Activated B cell treated with CpG ODN at 0.5 μM for 24 hours (primary cell): Measurements from ENCODE around the gene TMEM91. TPM values are rescaled to one million over a fixed set of nuclear protein-coding genes. Genes with fewer than 3 reads are reported as not detected.

ENCODE experiments used
- ATAC-seq: fragments of 200-7000 bp; cut with Tn5 transposase; one replicate; pipeline ENCODE4 v1.10.0; 2021; ENCODE audit warnings: low read depth, mild to moderate bottlenecking, moderate library complexity
- CTCF ChIA-PET: fragments of 350-600 bp; sonication (Branson Sonifier 250); formaldehyde crosslinking; loops from one replicate; lab custom pipeline; 2021; ENCODE audit warnings: antibody characterized with exemption; lab: Charles Lee
- POLR2A ChIA-PET: fragments of 350-600 bp; sonication (Branson Sonifier 250); formaldehyde crosslinking; loops from one replicate; lab custom pipeline; 2021; ENCODE audit warnings: antibody characterized with exemption; lab: Charles Lee
- DNase-seq: peaks from one replicate; pipeline ENCODE4 v3.0.0; 2022
- H3K27ac Mint-ChIP-seq: one replicate; pipeline ENCODE4 v1.8.0; 2020; ENCODE audit warnings: mixed read lengths
- H3K27me3 Mint-ChIP-seq: one replicate; pipeline ENCODE4 v1.8.0; 2021; ENCODE audit warnings: mixed read lengths
- H3K36me3 Mint-ChIP-seq: one replicate; pipeline ENCODE4 v1.8.0; 2021; ENCODE audit warnings: low read depth, mixed read lengths
- H3K4me1 Mint-ChIP-seq: one replicate; pipeline ENCODE4 v1.8.0; 2021; ENCODE audit warnings: mixed read lengths
- H3K4me3 Mint-ChIP-seq: one replicate; pipeline ENCODE4 v1.8.0; 2020; ENCODE audit warnings: mild to moderate bottlenecking, mixed read lengths
- H3K9me3 Mint-ChIP-seq: one replicate; pipeline ENCODE4 v1.8.0; 2020; ENCODE audit warnings: mixed read lengths
- intact Hi-C: fragments of 100-400 bp; cut with micrococcal nuclease; formaldehyde crosslinking; loops from one replicate; pipeline ENCODE4 v1.15.1; 2024
- total RNA-seq: library from RNA; stranded (reverse); gene quantifications from 2 replicates; pipeline ENCODE4 v1.2.3, GENCODE V29; 2022
- TF ChIP-seq, protein P1 (sequence below): fragments of 200-600 bp; IDR thresholded peaks from one replicate; pipeline ENCODE4 v1.8.0; 2022; ENCODE audit warnings: antibody characterized with exemption, mild to moderate bottlenecking

TMEM91 gene
- total RNA-seq, 1 donor from 2014 or later = 4.6 TPM

DNA sequence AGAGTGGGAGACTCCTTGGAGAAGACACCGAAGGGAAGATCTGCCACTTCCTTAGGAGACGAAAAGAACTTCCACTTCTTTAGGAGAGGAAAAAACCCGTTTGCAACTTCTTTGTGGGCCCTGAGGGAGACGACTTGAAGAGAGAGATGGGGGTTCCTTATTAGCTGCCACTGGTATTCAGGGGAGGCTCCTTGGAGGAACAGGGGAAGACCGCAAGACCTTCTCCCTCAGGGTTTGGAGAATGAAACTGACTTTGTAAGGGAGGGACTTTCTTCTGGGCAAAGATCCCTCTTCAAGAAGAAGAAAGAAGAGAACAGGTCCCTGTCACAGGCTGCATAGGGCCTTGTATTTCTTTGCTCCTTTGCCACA, 21.7 kb downstream of the TMEM91 start:
- H3K27me3 Mint-ChIP-seq = no peaks in the 10 kb centered on the region
- DNase-seq = no peak
- H3K36me3 Mint-ChIP-seq = peaks cover 24% of the 10 kb centered on the region
- ChIA-PET CTCF (no interaction called here), POLR2A (interaction anchor here (1.0 to 1.3 kb wide), 3 partner anchors 34 to 148 kb away, joined by 3 to 5 read pairs (median 3); partner anchors contain the start of gene B9D2)
- TF ChIP-seq, protein P1, sequence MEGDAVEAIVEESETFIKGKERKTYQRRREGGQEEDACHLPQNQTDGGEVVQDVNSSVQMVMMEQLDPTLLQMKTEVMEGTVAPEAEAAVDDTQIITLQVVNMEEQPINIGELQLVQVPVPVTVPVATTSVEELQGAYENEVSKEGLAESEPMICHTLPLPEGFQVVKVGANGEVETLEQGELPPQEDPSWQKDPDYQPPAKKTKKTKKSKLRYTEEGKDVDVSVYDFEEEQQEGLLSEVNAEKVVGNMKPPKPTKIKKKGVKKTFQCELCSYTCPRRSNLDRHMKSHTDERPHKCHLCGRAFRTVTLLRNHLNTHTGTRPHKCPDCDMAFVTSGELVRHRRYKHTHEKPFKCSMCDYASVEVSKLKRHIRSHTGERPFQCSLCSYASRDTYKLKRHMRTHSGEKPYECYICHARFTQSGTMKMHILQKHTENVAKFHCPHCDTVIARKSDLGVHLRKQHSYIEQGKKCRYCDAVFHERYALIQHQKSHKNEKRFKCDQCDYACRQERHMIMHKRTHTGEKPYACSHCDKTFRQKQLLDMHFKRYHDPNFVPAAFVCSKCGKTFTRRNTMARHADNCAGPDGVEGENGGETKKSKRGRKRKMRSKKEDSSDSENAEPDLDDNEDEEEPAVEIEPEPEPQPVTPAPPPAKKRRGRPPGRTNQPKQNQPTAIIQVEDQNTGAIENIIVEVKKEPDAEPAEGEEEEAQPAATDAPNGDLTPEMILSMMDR = no peak
- intact Hi-C loops = no loop called here
- peak overlapping the region; percentile 98 for H3K4me3 Mint-ChIP-seq
- peak overlapping the region; percentile 99 for H3K27ac Mint-ChIP-seq
- peaks cover 47% of the 10 kb centered on the region for H3K4me1 Mint-ChIP-seq
- no peaks in the 10 kb centered on the region for H3K9me3 Mint-ChIP-seq
- ATAC-seq = no peak

DNA sequence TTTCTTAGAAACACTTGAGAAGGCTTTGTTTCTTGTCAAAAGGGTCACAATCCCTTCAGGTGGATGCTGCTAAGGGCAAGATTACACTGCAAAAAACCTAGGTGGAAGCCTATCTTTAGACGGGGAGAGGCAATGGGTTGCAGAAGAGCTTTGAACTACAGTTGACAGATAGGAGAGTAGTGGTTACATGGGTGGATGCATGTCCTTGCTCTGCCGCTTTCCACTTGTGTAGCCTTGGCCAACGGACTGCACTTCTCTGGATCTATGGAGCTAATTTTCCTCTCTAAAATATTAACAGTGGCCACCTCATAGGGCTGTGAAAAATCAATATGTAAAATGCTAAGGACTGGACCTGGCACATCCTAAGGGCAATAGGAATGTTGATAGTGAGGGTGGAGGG, 22.3 kb downstream of the TMEM91 start:
- POLR2A ChIA-PET = interaction anchor here (0.6 to 1.3 kb wide), 4 partner anchors 35 to 581 kb away, joined by 3 to 5 read pairs (median 3); partner anchors contain the start of gene B9D2
- CTCF ChIA-PET = no interaction called here
- intact Hi-C loops = no loop called here
- H3K27ac Mint-ChIP-seq = no peak overlapping the region
- DNase-seq (no peak), ATAC-seq (no peak)
- TF ChIP-seq, protein P1 = no peak
- H3K36me3 Mint-ChIP-seq = peaks cover 25% of the 10 kb centered on the region
- H3K9me3 Mint-ChIP-seq = no peaks in the 10 kb centered on the region
- H3K4me3 Mint-ChIP-seq = peak overlapping the region; percentile 98
- H3K27me3 Mint-ChIP-seq = no peaks in the 10 kb centered on the region
- H3K4me1 Mint-ChIP-seq = peaks cover 47% of the 10 kb centered on the region

DNA sequence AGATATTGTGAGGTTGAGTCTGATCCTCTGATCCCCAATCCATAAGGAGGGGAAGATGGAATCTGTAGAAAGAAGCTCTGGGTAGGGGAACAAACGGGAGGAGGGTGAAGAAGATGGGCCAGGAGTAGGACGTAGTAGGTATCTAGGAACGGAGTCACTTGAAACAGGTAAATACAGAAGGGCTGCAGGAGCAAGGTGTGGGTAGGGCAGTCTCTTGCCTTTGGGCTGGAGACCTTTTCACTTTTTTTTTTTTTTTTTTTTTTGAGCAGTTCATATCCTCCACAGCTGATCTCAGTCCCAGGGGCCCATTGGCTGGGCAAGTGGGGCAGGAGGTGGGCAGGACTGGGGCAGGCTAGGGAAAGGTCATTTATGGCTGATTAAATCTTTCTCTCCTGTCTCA, 22.8 kb downstream of the TMEM91 start:
- ChIA-PET POLR2A (interaction anchor here (0.6 to 1.3 kb wide), 6 partner anchors 8 to 580 kb away, joined by 3 to 5 read pairs (median 3); partner anchors contain the start of gene B9D2), CTCF (no interaction called here)
- peak overlapping the region; percentile 98 for H3K4me3 Mint-ChIP-seq
- peak overlapping the region; percentile 57 for H3K27ac Mint-ChIP-seq
- ATAC-seq (no peak), DNase-seq (no peak)
- no peaks in the 10 kb centered on the region for H3K9me3 Mint-ChIP-seq
- peaks cover 45% of the 10 kb centered on the region for H3K4me1 Mint-ChIP-seq
- peaks cover 23% of the 10 kb centered on the region for H3K36me3 Mint-ChIP-seq
- intact Hi-C loops = no loop called here
- no peaks in the 10 kb centered on the region for H3K27me3 Mint-ChIP-seq
- TF ChIP-seq, protein P1 = no peak

DNA sequence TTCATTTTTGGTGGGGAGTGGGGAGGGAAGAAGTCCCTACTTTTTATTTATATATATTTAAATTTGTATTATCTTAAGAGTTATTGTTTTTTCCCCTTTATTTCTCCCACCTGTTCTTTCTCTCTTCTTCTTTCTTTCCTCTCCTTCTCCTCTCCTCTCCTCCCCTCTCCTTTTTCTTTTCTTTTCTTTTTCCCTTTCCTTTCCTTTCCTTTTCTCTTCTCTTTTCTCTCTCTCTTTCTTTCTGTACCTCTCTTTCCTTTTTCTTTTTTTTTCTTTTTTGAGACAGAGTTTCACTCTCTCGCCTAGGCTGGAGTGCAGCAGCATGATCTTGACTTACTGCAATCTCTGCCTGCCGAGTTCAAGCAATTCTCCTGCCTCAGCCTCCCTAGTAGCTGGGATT, 23.2 kb downstream of the TMEM91 start:
- Mint-ChIP-seq H3K27ac (no peak overlapping the region), H3K9me3 (no peaks in the 10 kb centered on the region), H3K36me3 (peaks cover 23% of the 10 kb centered on the region), H3K4me1 (peaks cover 45% of the 10 kb centered on the region), H3K4me3 (peak overlapping the region; percentile 19), H3K27me3 (no peaks in the 10 kb centered on the region)
- intact Hi-C loops = no loop called here
- DNase-seq (no peak), ATAC-seq (no peak)
- ChIA-PET POLR2A (interaction anchor here (0.6 kb wide), 2 partner anchors 8 to 167 kb away, joined by 3 read pairs; no protein-coding TSS in a partner anchor), CTCF (no interaction called here)
- TF ChIP-seq, protein P1 = no peak

DNA sequence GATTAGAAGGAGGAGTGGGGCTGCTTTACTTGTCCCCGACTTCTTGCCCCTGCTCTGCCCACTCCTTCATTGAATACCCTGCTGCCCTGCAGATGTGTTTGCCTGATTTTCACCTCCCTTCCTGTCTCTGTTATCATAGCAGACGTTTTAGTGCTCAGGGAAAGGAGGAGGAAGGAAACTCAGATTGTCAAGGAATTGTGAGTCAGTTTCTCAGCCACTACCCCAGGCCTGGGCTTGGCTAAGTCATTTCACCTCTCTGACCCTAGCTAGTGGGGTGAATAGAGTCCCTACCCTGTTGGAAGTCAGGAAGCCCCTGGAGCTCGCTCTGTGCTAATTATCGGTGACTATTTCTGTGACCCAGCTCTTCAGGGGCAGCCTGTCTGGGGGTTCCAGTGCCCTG, 25.1 kb downstream of the TMEM91 start:
- intact Hi-C loops = no loop called here
- Mint-ChIP-seq H3K27me3 (no peaks in the 10 kb centered on the region), H3K27ac (no peak overlapping the region), H3K9me3 (no peaks in the 10 kb centered on the region), H3K36me3 (peaks cover 19% of the 10 kb centered on the region), H3K4me3 (no peak overlapping the region), H3K4me1 (peaks cover 33% of the 10 kb centered on the region)
- ChIA-PET POLR2A (no interaction called here), CTCF (no interaction called here)
- no peak for DNase-seq
- ATAC-seq = no peak
- TF ChIP-seq, protein P1 = no peak
